ENCODE data around the gene UHMK1.

UHMK1 gene

GRCh38 chr1:162527314-162527713, 29.7 kb downstream of the UHMK1 start:
- DNase-seq (ENCODE audit: low read depth in 1 of 2, low spot score in 1 of 2), result no peak

- no peak for DNase-seq (ENCODE audit: low read depth in 1 of 2, low spot score in 1 of 2)
Measured at GRCh38 chr1:162530307-162530987, 32.8 kb downstream of the UHMK1 start.

- no peak for DNase-seq (ENCODE audit: low read depth in 1 of 2, low spot score in 1 of 2)
Measured at GRCh38 chr1:162530988-162531319, 33.3 kb downstream of the UHMK1 start.

GRCh38 chr1:162535501-162535900, 37.9 kb downstream of the UHMK1 start:
- no peak for DNase-seq (ENCODE audit: low read depth in 1 of 2, low spot score in 1 of 2)

- DNase-seq (ENCODE audit: low read depth in 1 of 2, low spot score in 1 of 2), result no peak
Measured at GRCh38 chr1:162536511-162536910, 38.9 kb downstream of the UHMK1 start.

- no peak for DNase-seq (ENCODE audit: low read depth in 1 of 2, low spot score in 1 of 2)
Measured at GRCh38 chr1:162537216-162537615, 39.6 kb downstream of the UHMK1 start.

- no peak for DNase-seq (ENCODE audit: low read depth in 1 of 2, low spot score in 1 of 2)
Measured at GRCh38 chr1:162538815-162539431, 41.3 kb downstream of the UHMK1 start.

- DNase-seq (ENCODE audit: low read depth in 1 of 2, low spot score in 1 of 2), result no peak
Measured at GRCh38 chr1:162541619-162542141, 44.1 kb downstream of the UHMK1 start.

GRCh38 chr1:162543228-162543627, 45.6 kb downstream of the UHMK1 start:
- DNase-seq (ENCODE audit: low read depth in 1 of 2, low spot score in 1 of 2), result no peak

GRCh38 chr1:162548170-162548569, 50.6 kb downstream of the UHMK1 start:
- DNase-seq (ENCODE audit: low read depth in 1 of 2, low spot score in 1 of 2), result no peak

GRCh38 chr1:162549001-162549400, 51.4 kb downstream of the UHMK1 start:
- DNase-seq (ENCODE audit: low read depth in 1 of 2, low spot score in 1 of 2), result no peak

- DNase-seq (ENCODE audit: low read depth in 1 of 2, low spot score in 1 of 2), result no peak
Measured at GRCh38 chr1:162550925-162551324, 53.3 kb downstream of the UHMK1 start.

GRCh38 chr1:162551969-162552683, 54.5 kb downstream of the UHMK1 start:
- no peak for DNase-seq (ENCODE audit: low read depth in 1 of 2, low spot score in 1 of 2)

- no peak for DNase-seq (ENCODE audit: low read depth in 1 of 2, low spot score in 1 of 2)
Measured at GRCh38 chr1:162552684-162553252, 55.1 kb downstream of the UHMK1 start.

GRCh38 chr1:162554258-162554657, 56.6 kb downstream of the UHMK1 start:
- DNase-seq (ENCODE audit: low read depth in 1 of 2, low spot score in 1 of 2), result no peak

- DNase-seq (ENCODE audit: low read depth in 1 of 2, low spot score in 1 of 2), result no peak
Measured at GRCh38 chr1:162557536-162557935, 59.9 kb downstream of the UHMK1 start.

- no peak for DNase-seq (ENCODE audit: low read depth in 1 of 2, low spot score in 1 of 2)
Measured at GRCh38 chr1:162560303-162561036, 62.9 kb downstream of the UHMK1 start.

- peak; percentile 94 to 96 for DNase-seq (ENCODE audit: low read depth in 1 of 2, low spot score in 1 of 2)
Measured at GRCh38 chr1:162561037-162561615, 63.5 kb downstream of the UHMK1 start.

- DNase-seq (ENCODE audit: low read depth in 1 of 2, low spot score in 1 of 2), result peak; percentile 1 to 19
Measured at GRCh38 chr1:162561616-162562469, 64.2 kb downstream of the UHMK1 start, which contains the start of gene UAP1. Gene UAP1, plus strand, starts transcription at chr1:162561722. Its CDS starts 4,347 bp downstream, at chr1:162566069.

- no peak for DNase-seq (ENCODE audit: low read depth in 1 of 2, low spot score in 1 of 2)
Measured at GRCh38 chr1:162562470-162562828, 64.8 kb downstream of the UHMK1 start.
